Common myeloid progenitor, CD34-positive (primary cell): Measurements from ENCODE around the gene CDC42EP3.

Source experiments
- CTCF ChIA-PET: fragments of 350-600 bp; sonication (Branson Sonifier 250); formaldehyde crosslinking; loops from one replicate; lab custom pipeline; 2021; ENCODE audit warnings: antibody characterized with exemption; lab: Charles Lee
- POLR2A ChIA-PET: fragments of 350-600 bp; sonication (Branson Sonifier 250); formaldehyde crosslinking; loops from one replicate; lab custom pipeline; 2021; ENCODE audit warnings: antibody characterized with exemption; lab: Charles Lee
- DNase-seq, 3 donors: peaks; one replicate each; pipeline versions ENCODE4 v3.0.0 to v3.0.0-alpha.2; 2013
- H3K27ac ChIP-seq, 2 experiments: 1 replicate in 1 of 2; 2 replicates in 1 of 2; pipeline ENCODE4 v1.7.0; 2013; ENCODE audit warnings: inconsistent platforms in 2 of 2, low read length in 2 of 2, mild to moderate bottlenecking in 2 of 2, low read depth in 1 of 2, moderate library complexity in 1 of 2; ENCODE audit not compliant: severe bottlenecking in 2 of 2, insufficient read depth in 1 of 2, poor library complexity in 1 of 2
- H3K27me3 ChIP-seq, 5 experiments: replicated peaks in 2 of 5; 1 replicate in 3 of 5; 2 replicates in 2 of 5; pipeline versions ENCODE4 v1.6.1 to v1.7.0; 2013; ENCODE audit warnings: low read length in 4 of 5, mild to moderate bottlenecking in 2 of 5, moderate library complexity in 2 of 5, inconsistent platforms in 1 of 5; ENCODE audit not compliant: insufficient read depth in 5 of 5, control insufficient read depth in 4 of 5
- H3K36me3 ChIP-seq, 4 experiments: 1 replicate in 2 of 4; 2 replicates in 2 of 4; pipeline versions ENCODE4 v1.6.1 to v1.7.0; 2013; ENCODE audit warnings: low read length in 3 of 4, control low read depth in 1 of 4, mild to moderate bottlenecking in 1 of 4; ENCODE audit not compliant: control insufficient read depth in 4 of 4, insufficient read depth in 4 of 4
- H3K4me1 ChIP-seq, 4 experiments: 1 replicate in 3 of 4; 2 replicates in 1 of 4; pipeline versions ENCODE4 v1.6.1 to v1.7.1; 2013; ENCODE audit warnings: low read length in 3 of 4, mild to moderate bottlenecking in 3 of 4, control low read depth in 1 of 4, inconsistent platforms in 1 of 4, moderate library complexity in 1 of 4; ENCODE audit not compliant: control insufficient read depth in 4 of 4, insufficient read depth in 4 of 4; ENCODE audit errors: control extremely low read depth in 1 of 4
- H3K4me3 ChIP-seq, 7 experiments: 1 replicate in 4 of 7; 2 replicates in 3 of 7; pipeline versions ENCODE4 v1.5.1 to v1.7.0; 2013; ENCODE audit warnings: mild to moderate bottlenecking in 7 of 7, low read length in 6 of 7, moderate library complexity in 6 of 7, inconsistent platforms in 2 of 7, low read depth in 2 of 7, control low read depth in 1 of 7; ENCODE audit not compliant: insufficient read depth in 4 of 7, control insufficient read depth in 1 of 7; ENCODE audit errors: extremely low read depth in 1 of 7
- H3K9me3 ChIP-seq, 5 experiments: 1 replicate in 4 of 5; 2 replicates in 1 of 5; pipeline versions ENCODE4 v1.6.1 to v1.7.1; 2013; ENCODE audit warnings: low read length in 4 of 5, mild to moderate bottlenecking in 2 of 5, inconsistent platforms in 1 of 5, low read depth in 1 of 5, moderate library complexity in 1 of 5; ENCODE audit not compliant: control insufficient read depth in 4 of 5, insufficient read depth in 2 of 5; ENCODE audit errors: control extremely low read depth in 1 of 5
- WGBS: methylation state at CpG from one replicate; pipeline ENCODE4 v1.1.5; 2013; ENCODE audit not compliant: insufficient coverage; 5-methylcytosine and 5-hydroxymethylcytosine counted together

CDC42EP3 gene

GRCh38 chr2:37653093-37653492 lies 18.3 kb downstream of the CDC42EP3 start:
- CTCF ChIA-PET: interaction anchor here (0.7 to 1.6 kb wide), 3 partner anchors 9 to 181 kb away, joined by 3 read pairs; no protein-coding TSS in a partner anchor
- H3K9me3 ChIP-seq: peaks cover 0 to under 1% (median 0%) of the 10 kb centered on the region in 5 experiments
- H3K27me3 ChIP-seq: no peaks in the 10 kb centered on the region
- H3K27ac ChIP-seq: no peak overlapping the region
- no peak overlapping the region for H3K4me3 ChIP-seq
- WGBS: 15% methylated on average over 5 of the region's 6 CpGs
- peaks cover 0 to 16% (median 2%) of the 10 kb centered on the region in 4 experiments for H3K36me3 ChIP-seq
- H3K4me1 ChIP-seq: peaks cover 21 to 64% (median 34%) of the 10 kb centered on the region in 4 experiments
- DNase-seq: peak in 1 of 3 donors; percentile 40
- POLR2A ChIA-PET: interaction anchor here (0.7 kb wide), 1 partner anchor 9 kb away, joined by 4 read pairs; no protein-coding TSS in a partner anchor

DNA sequence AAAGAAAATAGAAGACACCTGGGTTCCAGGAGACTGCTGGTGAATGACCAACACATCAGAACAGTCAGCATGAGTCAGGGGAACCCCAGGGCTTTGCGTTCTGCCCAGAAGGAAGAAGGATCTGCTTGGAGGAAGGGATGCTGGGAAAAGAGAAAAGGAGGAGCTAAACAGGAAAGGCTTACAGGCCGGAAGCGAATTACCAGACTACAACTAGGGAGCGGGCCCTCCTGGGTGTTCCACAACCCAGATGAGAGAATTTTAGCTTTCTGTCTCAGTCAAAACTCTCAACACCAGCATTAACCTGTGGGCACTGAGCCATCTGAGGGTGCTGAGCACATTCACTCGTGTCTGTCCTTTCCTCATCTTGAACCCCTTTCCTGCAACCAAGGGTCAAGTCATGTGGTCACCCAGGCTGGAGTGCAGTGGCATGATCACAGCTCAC lies 19.2 kb downstream of the CDC42EP3 start:
- H3K4me1 ChIP-seq: peaks cover 30 to 64% (median 36%) of the 10 kb centered on the region in 4 experiments
- CTCF ChIA-PET: interaction anchor here (1.6 kb wide), 1 partner anchor 8 kb away, joined by 3 read pairs; no protein-coding TSS in a partner anchor
- H3K36me3 ChIP-seq: peaks cover 0 to 22% (median 7%) of the 10 kb centered on the region in 4 experiments
- peaks cover 0 to 9% (median 0%) of the 10 kb centered on the region in 5 experiments for H3K9me3 ChIP-seq
- WGBS: 93% methylated on average over 5 of the region's 5 CpGs
- H3K27ac ChIP-seq: no peak overlapping the region
- POLR2A ChIA-PET: no interaction called here
- no peaks in the 10 kb centered on the region for H3K27me3 ChIP-seq
- DNase-seq: no peak
- no peak overlapping the region for H3K4me3 ChIP-seq

- H3K4me3 ChIP-seq: no peak overlapping the region
- peaks cover 0 to 9% (median 0%) of the 10 kb centered on the region in 5 experiments for H3K9me3 ChIP-seq
- peaks cover 28 to 65% (median 33%) of the 10 kb centered on the region in 4 experiments for H3K4me1 ChIP-seq
- WGBS: 100% methylated on average over 2 of the region's 3 CpGs
- H3K27ac ChIP-seq: no peak overlapping the region
- no peaks in the 10 kb centered on the region for H3K27me3 ChIP-seq
- peaks cover 5 to 33% (median 14%) of the 10 kb centered on the region in 4 experiments for H3K36me3 ChIP-seq
- ChIA-PET POLR2A (no interaction called here), CTCF (interaction anchor here (1.0 to 1.1 kb wide), 2 partner anchors 24 to 226 kb away, joined by 3 read pairs; no protein-coding TSS in a partner anchor)
- DNase-seq: no peak
Observed at GRCh38 chr2:37650548-37651093, 20.8 kb downstream of the CDC42EP3 start.

DNA sequence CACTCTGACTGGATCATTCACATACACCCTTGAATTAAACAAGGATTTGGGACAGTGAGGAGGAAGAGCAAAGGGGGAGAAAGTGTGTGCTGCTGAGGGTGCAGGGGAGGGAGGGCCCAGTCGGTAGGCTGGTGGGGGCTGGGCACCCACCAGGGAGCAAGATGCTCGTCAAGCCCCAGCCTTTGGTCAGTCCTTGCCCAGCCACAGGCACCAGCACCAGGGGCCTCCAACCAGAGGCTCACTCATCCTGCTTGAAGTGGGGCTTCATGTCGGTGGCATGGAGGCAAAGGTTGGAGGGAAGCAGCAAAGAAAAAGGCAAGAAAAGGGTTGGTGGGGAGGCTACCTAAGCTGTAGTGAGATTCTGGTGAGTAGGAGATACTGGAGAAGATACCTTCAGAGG lies 21.9 kb downstream of the CDC42EP3 start:
- DNase-seq: no peak
- H3K4me1 ChIP-seq: peaks cover 28 to 67% (median 37%) of the 10 kb centered on the region in 4 experiments
- ChIA-PET POLR2A (interaction anchor here (0.6 kb wide), 2 partner anchors 122 to 159 kb away, joined by 3 to 6 read pairs; no protein-coding TSS in a partner anchor), CTCF (interaction anchor here (0.9 to 3.1 kb wide), 7 partner anchors 15 to 235 kb away, joined by 3 to 14 read pairs (median 5); no protein-coding TSS in a partner anchor)
- peaks cover 0 to 10% (median 0%) of the 10 kb centered on the region in 5 experiments for H3K9me3 ChIP-seq
- no peak overlapping the region for H3K4me3 ChIP-seq
- no peak overlapping the region for H3K27ac ChIP-seq
- 95% methylated on average over 3 of the region's 3 CpGs for WGBS
- no peaks in the 10 kb centered on the region for H3K27me3 ChIP-seq
- peaks cover 5 to 37% (median 14%) of the 10 kb centered on the region in 4 experiments for H3K36me3 ChIP-seq

- ChIA-PET POLR2A (interaction anchor here (0.8 to 1.4 kb wide), 2 partner anchors 11 to 15 kb away, joined by 3 to 4 read pairs; no protein-coding TSS in a partner anchor), CTCF (interaction anchor here (0.8 to 3.1 kb wide), 16 partner anchors 9 to 234 kb away, joined by 3 to 14 read pairs (median 4); no protein-coding TSS in a partner anchor)
- 45% methylated on average over 9 of the region's 9 CpGs for WGBS
- no peaks in the 10 kb centered on the region for H3K27me3 ChIP-seq
- peaks cover 23 to 63% (median 35%) of the 10 kb centered on the region in 4 experiments for H3K4me1 ChIP-seq
- H3K9me3 ChIP-seq: peaks cover 0 to 10% (median 0%) of the 10 kb centered on the region in 5 experiments
- peaks cover 5 to 46% (median 14%) of the 10 kb centered on the region in 4 experiments for H3K36me3 ChIP-seq
- peak overlapping the region in 1 of 2 experiments; percentile 22 for H3K27ac ChIP-seq
- DNase-seq: peak; percentile 53 to 86 (median 82)
- peak overlapping the region in 2 of 7 experiments; percentile 5 to 17 for H3K4me3 ChIP-seq
Observed at GRCh38 chr2:37648331-37649011, 23.0 kb downstream of the CDC42EP3 start.

- ChIA-PET POLR2A (interaction anchor here (0.8 to 1.4 kb wide), 2 partner anchors 11 to 14 kb away, joined by 3 to 4 read pairs; no protein-coding TSS in a partner anchor), CTCF (interaction anchor here (0.8 to 3.1 kb wide), 14 partner anchors 10 to 233 kb away, joined by 3 to 14 read pairs (median 4); no protein-coding TSS in a partner anchor)
- Histone ChIP-seq H3K27me3 (no peaks in the 10 kb centered on the region), H3K27ac (no peak overlapping the region), H3K36me3 (peaks cover 5 to 46% (median 14%) of the 10 kb centered on the region in 4 experiments), H3K9me3 (peaks cover 0 to 10% (median 0%) of the 10 kb centered on the region in 5 experiments), H3K4me1 (peaks cover 25 to 64% (median 35%) of the 10 kb centered on the region in 4 experiments), H3K4me3 (peak overlapping the region in 1 of 7 experiments; percentile 17)
- DNase-seq: no peak
- WGBS: no CpG with 5 or more reads among the region's 2 CpGs
Observed at GRCh38 chr2:37647971-37648330, 23.5 kb downstream of the CDC42EP3 start.
